LNCAP (cell line): ENCODE results near the gene SULF2.

Experiments
- CTCF ChIP-seq: fragments of 450-650 bp; IDR thresholded peaks from 2 replicates; pipeline ENCODE4 v1.5.1; 2017; ENCODE audit warnings: mild to moderate bottlenecking

The SULF2 gene

GRCh38 chr20:47736570-47737152 lies 48.6 kb downstream of the SULF2 start:
- no peak for TF ChIP-seq CTCF

DNA sequence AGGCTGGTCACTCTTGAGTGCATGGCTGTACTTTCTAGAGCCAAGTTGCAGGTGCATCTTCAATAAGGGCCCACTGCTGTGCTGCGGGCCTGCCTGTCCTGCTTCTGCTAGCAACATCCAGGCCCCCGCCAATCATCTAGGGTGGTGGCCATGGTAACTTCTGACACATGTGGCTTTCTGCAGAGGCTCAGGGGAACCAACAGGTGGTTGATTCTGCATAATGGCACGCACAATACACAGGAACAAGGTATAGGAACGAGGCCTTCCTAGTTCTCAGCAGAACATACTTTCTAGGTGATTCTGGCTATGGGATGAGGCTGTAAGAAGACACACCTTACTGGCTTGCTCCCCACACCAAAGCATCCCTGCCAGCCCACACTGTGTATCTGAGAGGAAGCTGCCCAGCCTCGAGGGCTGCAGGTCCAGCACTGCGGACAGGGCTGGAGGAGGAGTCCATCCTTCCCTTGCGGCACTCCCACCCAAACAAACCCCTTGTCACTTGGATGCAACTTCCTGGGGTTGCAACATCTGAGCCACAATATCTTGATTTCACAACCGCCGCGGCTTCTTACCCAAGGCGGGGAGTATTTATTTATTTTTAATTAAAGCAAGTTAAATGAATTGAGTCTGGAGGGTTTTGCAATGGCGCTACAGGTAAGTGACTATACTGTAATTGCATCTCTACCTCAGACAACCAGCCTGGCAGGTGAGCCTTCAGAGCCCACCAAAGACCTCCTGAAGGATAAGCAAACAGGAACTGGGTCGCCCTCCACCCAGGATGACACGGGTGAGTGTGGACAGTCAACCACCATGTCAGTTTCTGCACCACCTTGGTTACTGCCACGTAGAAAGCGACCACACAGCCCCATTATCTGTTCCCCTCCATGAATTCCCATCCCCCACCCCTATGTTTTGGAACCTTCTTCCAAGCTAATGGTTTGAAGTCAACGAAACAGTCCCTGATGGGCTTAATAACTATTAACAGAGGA lies 49.6 kb downstream of the SULF2 start:
- no peak for TF ChIP-seq CTCF

DNA sequence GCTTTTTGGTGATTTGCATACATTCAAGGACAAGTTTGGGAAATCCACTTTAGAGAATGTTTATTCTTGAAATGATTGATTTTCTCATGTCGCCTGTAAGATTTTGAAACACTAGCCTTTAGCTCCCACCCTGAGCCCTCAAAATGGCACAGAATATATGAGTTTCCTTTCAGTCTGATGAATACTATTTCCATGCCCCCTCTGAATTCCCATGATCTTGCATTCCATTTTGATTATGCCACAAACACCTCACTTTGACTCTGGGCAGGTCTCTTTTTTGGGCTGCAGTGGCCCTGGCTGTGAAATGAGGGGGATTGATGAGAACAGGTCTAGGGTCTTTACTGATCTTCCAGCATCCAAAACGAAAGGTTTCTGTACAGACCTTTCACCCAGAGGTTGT lies 50.4 kb downstream of the SULF2 start:
- TF ChIP-seq CTCF = no peak

DNA sequence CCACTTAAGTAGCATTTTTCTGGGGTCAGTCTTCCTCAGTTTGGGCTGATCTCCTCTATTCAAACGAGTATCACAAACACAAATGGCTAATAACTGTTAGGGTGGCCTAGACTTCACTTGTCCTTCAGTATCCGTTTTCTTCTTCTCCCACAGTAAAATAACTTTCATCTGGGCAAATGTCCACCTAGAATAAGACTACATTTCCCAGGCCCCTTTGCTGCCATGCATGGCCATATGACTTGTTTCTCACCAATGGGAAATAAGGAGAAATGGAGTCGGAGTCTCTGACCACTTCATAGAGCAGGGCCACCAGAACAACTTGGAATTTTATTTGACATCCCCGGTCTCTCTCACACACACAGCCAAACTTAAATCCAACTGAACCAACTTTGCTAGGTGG lies 51.4 kb downstream of the SULF2 start:
- TF ChIP-seq CTCF = no peak

GRCh38 chr20:47730744-47731143 lies 54.5 kb downstream of the SULF2 start:
- no peak for TF ChIP-seq CTCF

- TF ChIP-seq CTCF = no peak
These were observed 55.8 kb downstream of the SULF2 start for GRCh38 chr20:47729472-47729871.

GRCh38 chr20:47727909-47728361 lies 57.3 kb downstream of the SULF2 start:
- TF ChIP-seq CTCF = no peak
